PC-3 (cell line): Measurements from ENCODE around the gene LENG9. TPM values are rescaled to one million over a fixed set of nuclear protein-coding genes. Genes with fewer than 3 reads are reported as not detected.
A peak's percentile ranks its signal among the peaks of the same experiment; 100 is the strongest.

Experiments used
- ATAC-seq: fragments of 200-7000 bp; cut with Tn5 transposase; 2 replicates; pipeline ENCODE4 v1.9.1; 2020; ENCODE audit warnings: mild to moderate bottlenecking, moderate library complexity
- BruUV-seq: library from RNA; stranded (reverse); fragments of 400-500 nt; replicated peaks from 2 replicates; lab custom pipeline; 2021; lab: Mats Ljungman, UMichigan
- CTCF ChIA-PET: fragments of 300-600 bp; sonication (Branson Sonifier 250); formaldehyde crosslinking; loops from one replicate; lab custom pipeline; 2022; ENCODE audit warnings: antibody characterized with exemption; lab: Charles Lee
- POLR2A ChIA-PET: fragments of 300-600 bp; sonication (Branson Sonifier 250); formaldehyde crosslinking; loops from one replicate; lab custom pipeline; 2022; ENCODE audit warnings: antibody characterized with exemption; ENCODE audit not compliant: unreplicated experiment; lab: Charles Lee
- DNase-seq: peaks from one replicate; pipeline ENCODE4 v3.0.0-alpha.2; 2015
- H2AFZ ChIP-seq: fragments of 300-600 bp; sonication (generic); 2 replicates; pipeline ENCODE4 v1.6.0; 2016; ENCODE audit warnings: antibody characterized with exemption, low read length
- H3F3A ChIP-seq: fragments of 300-600 bp; sonication (generic); one replicate; pipeline ENCODE4 v1.6.0; 2017; ENCODE audit warnings: antibody characterized with exemption, low read length, control low read depth, mild to moderate bottlenecking; ENCODE audit not compliant: unreplicated experiment
- H3K27ac ChIP-seq: fragments of 300-600 bp; sonication (generic); 2 replicates; pipeline ENCODE4 v1.5.1; 2016; ENCODE audit warnings: mild to moderate bottlenecking, low read length
- H3K27me3 ChIP-seq: fragments of 300-600 bp; sonication (generic); 2 replicates; pipeline ENCODE4 v1.6.1; 2016; ENCODE audit warnings: low read length, mixed read lengths
- H3K36me3 ChIP-seq: fragments of 300-600 bp; sonication (generic); 2 replicates; pipeline ENCODE4 v1.6.1; 2016; ENCODE audit warnings: low read depth, mixed run types, low read length, mixed read lengths
- H3K4me1 ChIP-seq: fragments of 300-600 bp; sonication (generic); 2 replicates; pipeline ENCODE4 v1.5.1; 2016; ENCODE audit warnings: low read length; ENCODE audit not compliant: insufficient read depth
- H3K4me2 ChIP-seq: fragments of 300-600 bp; sonication (generic); 2 replicates; pipeline ENCODE4 v1.6.0; 2016; ENCODE audit warnings: low read length
- H3K4me3 ChIP-seq: fragments of 300-600 bp; sonication (generic); 2 replicates; pipeline ENCODE4 v1.5.1; 2016; ENCODE audit warnings: mild to moderate bottlenecking, low read length, mixed read lengths
- H3K79me2 ChIP-seq: fragments of 300-600 bp; sonication (generic); 2 replicates; pipeline ENCODE4 v1.6.1; 2017; ENCODE audit warnings: low read length, mixed read lengths
- H3K9ac ChIP-seq: fragments of 300-600 bp; sonication (generic); 2 replicates; pipeline ENCODE4 v1.6.0; 2016; ENCODE audit warnings: mild to moderate bottlenecking, low read length
- H3K9me2 ChIP-seq: fragments of 300-600 bp; sonication (generic); replicated peaks from 2 replicates; pipeline ENCODE4 v1.6.1; 2016; ENCODE audit warnings: mixed run types, low read length, mixed read lengths
- H3K9me3 ChIP-seq: fragments of 300-600 bp; sonication (generic); 2 replicates; pipeline ENCODE4 v1.6.1; 2016; ENCODE audit warnings: low read length, mixed read lengths
- H4K20me1 ChIP-seq: fragments of 300-600 bp; sonication (generic); 2 replicates; pipeline ENCODE4 v1.6.1; 2016; ENCODE audit warnings: low read length, mixed read lengths
- CTCF ChIP-seq: fragments of 300-600 bp; sonication (generic); conservative IDR thresholded peaks from 2 replicates; pipeline ENCODE4 v1.5.1; 2017; ENCODE audit warnings: antibody characterized with exemption, low read depth, mild to moderate bottlenecking, low read length
- EZH2 ChIP-seq: fragments of 300-600 bp; sonication (generic); IDR thresholded peaks from one replicate; pipeline ENCODE4 v1.6.1; 2017; ENCODE audit warnings: antibody characterized with exemption, mild to moderate bottlenecking, low read length; ENCODE audit not compliant: unreplicated experiment
- EZH2phosphoT487 ChIP-seq: fragments of 300-600 bp; sonication (generic); IDR thresholded peaks from 2 replicates; pipeline ENCODE4 v1.6.1; 2018; ENCODE audit warnings: mild to moderate bottlenecking, antibody characterized with exemption, low read length, borderline replicate concordance
- intact Hi-C: fragments of 100-400 bp; cut with micrococcal nuclease; formaldehyde crosslinking; loops from 2 replicates; pipeline ENCODE4 v1.9.0; 2023
- total RNA-seq: library from RNA; depleted of rRNA; stranded (reverse); fragments of >200 nt; gene quantifications from 2 replicates; pipeline ENCODE4 v1.2.3, GENCODE V29; 2014

Gene LENG9
- total RNA-seq, 1 experiment from 2014 or later, result 7.1 TPM

GRCh38 chr19:54439174-54439851, 24.3 kb downstream of the LENG9 start:
- H3K9ac ChIP-seq, result no peak overlapping the region
- H3K9me3 ChIP-seq, result no peaks in the 10 kb centered on the region
- H3K4me3 ChIP-seq, result no peak overlapping the region
- intact Hi-C loops, result no loop called here
- no peak overlapping the region for H3K27ac ChIP-seq
- H3K9me2 ChIP-seq, result no peaks in the 10 kb centered on the region
- H2AFZ ChIP-seq, result no peak overlapping the region
- ATAC-seq (peak; percentile 91), DNase-seq (peak; percentile 68)
- H3K27me3 ChIP-seq, result no peaks in the 10 kb centered on the region
- CTCF ChIA-PET, result interaction anchor here (0.6 to 1.3 kb wide), 3 partner anchors 14 to 49 kb away, joined by 3 to 9 read pairs (median 4); no protein-coding TSS in a partner anchor
- H3K4me1 ChIP-seq, result no peaks in the 10 kb centered on the region
- peak; percentile 76 for TF ChIP-seq CTCF
- no peak for TF ChIP-seq EZH2
- H3K36me3 ChIP-seq, result peaks cover 3% of the 10 kb centered on the region; the same call in 1 of the 2 replicates
- no TSS peak for BruUV-seq
- no peak overlapping the region for H3K4me2 ChIP-seq
- H4K20me1 ChIP-seq, result 0 out of 2 replicates have a peak, but pooled peaks cover 3% of the 10 kb centered on the region
- POLR2A ChIA-PET, result no interaction called here
- H3K79me2 ChIP-seq, result peaks cover 6% of the 10 kb centered on the region; the same call in 1 of the 2 replicates
- H3F3A ChIP-seq, result no peaks in the 10 kb centered on the region

GRCh38 chr19:54436628-54437252, 26.8 kb downstream of the LENG9 start:
- no peak overlapping the region for H3K9ac ChIP-seq
- 0 out of 2 replicates have a peak, but pooled peaks cover 3% of the 10 kb centered on the region for H4K20me1 ChIP-seq
- H3K36me3 ChIP-seq, result no peaks in the 10 kb centered on the region
- no peak for ATAC-seq
- H3K4me1 ChIP-seq, result peaks cover 13% of the 10 kb centered on the region
- no peak overlapping the region for H3K4me2 ChIP-seq
- no peaks in the 10 kb centered on the region for H3K9me2 ChIP-seq
- no peaks in the 10 kb centered on the region for H3F3A ChIP-seq
- ChIA-PET POLR2A (no interaction called here), CTCF (no interaction called here)
- no peak for DNase-seq
- H3K27me3 ChIP-seq, result no peaks in the 10 kb centered on the region
- no peaks in the 10 kb centered on the region for H3K9me3 ChIP-seq
- H3K4me3 ChIP-seq, result no peak overlapping the region
- BruUV-seq, result no TSS peak
- H2AFZ ChIP-seq, result no peak overlapping the region
- peaks cover 6% of the 10 kb centered on the region; the same call in 1 of the 2 replicates for H3K79me2 ChIP-seq
- intact Hi-C loops, result no loop called here
- TF ChIP-seq EZH2, result no peak
- TF ChIP-seq EZH2phosphoT487, result no peak
- no peak for TF ChIP-seq CTCF
- H3K27ac ChIP-seq, result no peak overlapping the region
